Measurements from ENCODE around the gene MEX3D.
"Not testable (repeated sequence)": the region's sequence is repeated elsewhere in the genome, so short reads cannot be mapped to it uniquely, and the experiment has no call there.

MEX3D gene

DNA sequence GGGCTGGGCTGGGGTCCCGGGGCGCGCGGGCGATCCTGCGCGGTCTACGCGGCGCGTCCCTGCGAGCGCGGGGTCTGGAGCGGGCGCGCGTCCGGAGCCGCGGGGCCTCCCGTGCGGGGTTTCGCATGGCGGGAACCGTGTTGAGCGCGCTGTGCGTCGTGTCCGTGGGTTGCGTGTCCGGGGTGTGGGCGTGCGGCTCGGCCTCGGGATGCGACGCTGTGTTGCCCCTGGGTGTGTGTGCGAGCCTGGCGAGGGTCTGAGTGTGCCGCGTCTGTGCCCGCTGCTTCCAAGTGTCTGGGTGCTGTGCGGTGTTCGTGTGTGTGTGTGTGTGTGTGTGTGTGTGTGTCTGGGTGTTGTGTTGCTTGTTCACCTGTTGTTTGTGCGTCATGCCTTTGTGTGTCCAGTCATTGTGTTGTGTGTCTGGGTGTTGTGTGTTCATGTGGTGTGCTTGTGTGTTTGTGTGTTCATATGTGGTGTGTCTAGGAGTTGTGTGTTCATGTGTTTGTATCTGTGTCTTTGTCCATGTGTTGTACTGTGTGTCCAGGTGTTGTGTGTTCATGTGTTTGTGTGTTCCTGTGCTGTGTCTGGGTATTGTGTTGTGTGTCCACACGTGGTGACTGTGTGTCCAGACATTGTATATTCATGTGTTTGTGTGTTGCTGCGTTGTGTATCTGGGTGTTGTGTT, 43.7 kb downstream of the MEX3D start:
- H3K4me1 Mint-ChIP-seq: peaks cover 9% of the 10 kb centered on the region
- DNase-seq (ENCODE audit: low spot score in 2 of 2) (no peak), ATAC-seq (no peak)
- no peak overlapping the region for H3K27ac Mint-ChIP-seq
- no peaks in the 10 kb centered on the region for H3K36me3 Mint-ChIP-seq
- no peaks in the 10 kb centered on the region for H3K9me3 Mint-ChIP-seq
- no peak overlapping the region for H3K4me3 Mint-ChIP-seq

DNA sequence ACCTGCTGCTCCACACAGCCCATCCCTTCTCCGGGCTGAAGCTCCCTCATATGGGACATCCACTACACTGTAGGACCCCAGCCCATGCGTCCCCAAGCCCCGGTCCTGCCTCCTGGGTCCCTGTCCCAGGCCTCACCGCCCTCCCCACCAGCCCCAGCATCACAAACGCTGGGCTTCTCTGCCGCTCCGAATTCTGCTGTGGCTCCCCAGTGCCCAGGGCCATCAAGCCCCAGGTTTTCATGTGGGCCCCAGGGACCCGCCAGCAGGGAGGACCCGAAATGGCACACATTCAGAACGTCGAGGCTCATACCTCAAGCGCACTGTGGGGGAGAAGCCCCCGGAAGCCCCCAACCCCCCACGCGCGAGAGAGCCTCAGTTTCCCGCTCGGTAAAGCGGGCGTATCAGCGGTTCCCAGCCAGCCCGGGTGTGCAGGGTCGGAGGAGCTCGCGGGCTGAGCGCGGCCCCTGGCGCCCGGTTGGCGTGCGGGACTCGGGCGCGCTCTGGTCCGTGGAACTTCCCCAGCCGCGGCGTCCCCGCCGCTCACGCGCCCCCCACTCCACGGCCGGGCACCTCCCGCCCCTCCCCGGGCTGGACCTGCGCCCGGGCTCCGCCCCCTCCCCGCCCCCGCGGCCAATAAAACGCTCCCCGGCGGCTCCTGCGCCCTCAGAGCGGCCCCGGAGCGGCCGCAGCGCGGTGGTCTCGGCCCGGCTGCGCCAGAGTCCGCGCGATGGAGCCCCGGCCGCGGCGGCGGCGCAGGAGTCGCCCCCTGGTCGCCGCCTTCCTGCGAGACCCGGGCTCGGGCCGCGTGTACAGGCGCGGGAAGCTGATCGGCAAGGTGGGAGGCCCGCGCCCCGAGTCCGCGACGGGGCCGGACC, 44.5 kb downstream of the MEX3D start, which contains the start of gene PLK5:
Gene PLK5 (plus strand): TSS at position 666 of the 875 bp plus-strand sequence. CDS start 2,920 bp downstream, outside the sequence.
- peaks cover 9% of the 10 kb centered on the region for H3K4me1 Mint-ChIP-seq
- H3K9me3 Mint-ChIP-seq: no peaks in the 10 kb centered on the region
- H3K27ac Mint-ChIP-seq: no peak within 1 kb of the TSS
- no peak within 1 kb of the TSS for H3K4me3 Mint-ChIP-seq
- DNase-seq (ENCODE audit: low spot score in 2 of 2) (no peak), ATAC-seq (no peak)
- H3K36me3 Mint-ChIP-seq: no peaks in the 10 kb centered on the region

GRCh38 chr19:1522838-1523237, 45.3 kb downstream of the MEX3D start:
- no peak for ATAC-seq
- no peak for DNase-seq (ENCODE audit: low spot score in 2 of 2)
- no peaks in the 10 kb centered on the region for H3K36me3 Mint-ChIP-seq
- peaks cover 9% of the 10 kb centered on the region for H3K4me1 Mint-ChIP-seq
- H3K27ac Mint-ChIP-seq: no peak overlapping the region
- H3K9me3 Mint-ChIP-seq: no peaks in the 10 kb centered on the region
- no peak overlapping the region for H3K4me3 Mint-ChIP-seq

DNA sequence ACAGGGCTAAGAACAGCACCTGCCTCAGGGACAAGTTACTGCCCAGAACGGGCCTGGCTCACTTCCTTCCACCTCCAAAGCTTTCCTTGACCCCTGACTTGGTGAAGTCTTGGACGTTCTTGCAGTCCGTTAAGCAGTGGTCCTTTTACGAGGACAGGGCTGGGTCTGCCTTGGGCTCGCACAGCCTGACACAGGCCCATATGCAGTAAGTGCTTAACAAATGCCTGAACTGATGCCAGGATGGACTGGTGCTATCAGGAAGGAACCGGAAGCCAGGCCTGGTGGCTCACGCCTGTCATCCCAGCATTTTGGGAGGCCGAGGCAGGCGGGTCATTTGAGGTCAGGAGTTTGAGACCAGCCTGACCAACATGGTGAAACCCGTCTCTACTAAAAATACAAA, 46.1 kb downstream of the MEX3D start:
- Mint-ChIP-seq H3K36me3 (no peaks in the 10 kb centered on the region), H3K27ac (no peak overlapping the region), H3K4me3 (no peak overlapping the region), H3K4me1 (peaks cover 9% of the 10 kb centered on the region), H3K9me3 (no peaks in the 10 kb centered on the region)
- ATAC-seq (no peak), DNase-seq (ENCODE audit: low spot score in 2 of 2) (no peak)

DNA sequence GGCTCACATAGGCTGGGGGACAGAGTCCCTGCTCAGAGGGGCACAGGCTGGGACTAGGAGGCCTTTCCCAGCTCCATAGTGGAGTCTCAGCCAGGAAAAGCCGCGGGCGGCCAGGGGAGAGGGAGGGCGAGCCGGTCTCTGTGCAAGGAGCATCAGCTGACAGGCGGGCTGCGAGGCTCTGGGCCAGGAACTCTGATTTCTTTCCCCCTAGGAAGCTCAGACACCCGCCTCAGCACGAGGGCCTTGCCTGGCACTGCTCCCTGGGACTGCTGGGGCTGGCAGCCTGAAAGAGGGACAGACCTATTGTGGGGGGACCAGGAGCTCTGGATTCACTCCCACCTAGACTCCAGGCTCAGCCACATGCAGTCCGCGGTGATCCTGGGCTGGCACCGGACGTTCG, 46.5 kb downstream of the MEX3D start:
- H3K9me3 Mint-ChIP-seq: no peaks in the 10 kb centered on the region
- no peak for DNase-seq (ENCODE audit: low spot score in 2 of 2)
- H3K27ac Mint-ChIP-seq: no peak overlapping the region
- H3K4me3 Mint-ChIP-seq: no peak overlapping the region
- peaks cover 9% of the 10 kb centered on the region for H3K4me1 Mint-ChIP-seq
- no peak for ATAC-seq
- no peaks in the 10 kb centered on the region for H3K36me3 Mint-ChIP-seq

- peaks cover 9% of the 10 kb centered on the region for H3K4me1 Mint-ChIP-seq
- peak; percentile 19 for ATAC-seq
- H3K9me3 Mint-ChIP-seq: no peaks in the 10 kb centered on the region
- H3K36me3 Mint-ChIP-seq: no peaks in the 10 kb centered on the region
- DNase-seq (ENCODE audit: low spot score in 2 of 2): no peak
- no peak overlapping the region for H3K4me3 Mint-ChIP-seq
- no peak overlapping the region for H3K27ac Mint-ChIP-seq
Observed at GRCh38 chr19:1520203-1520780, 47.8 kb downstream of the MEX3D start.

DNA sequence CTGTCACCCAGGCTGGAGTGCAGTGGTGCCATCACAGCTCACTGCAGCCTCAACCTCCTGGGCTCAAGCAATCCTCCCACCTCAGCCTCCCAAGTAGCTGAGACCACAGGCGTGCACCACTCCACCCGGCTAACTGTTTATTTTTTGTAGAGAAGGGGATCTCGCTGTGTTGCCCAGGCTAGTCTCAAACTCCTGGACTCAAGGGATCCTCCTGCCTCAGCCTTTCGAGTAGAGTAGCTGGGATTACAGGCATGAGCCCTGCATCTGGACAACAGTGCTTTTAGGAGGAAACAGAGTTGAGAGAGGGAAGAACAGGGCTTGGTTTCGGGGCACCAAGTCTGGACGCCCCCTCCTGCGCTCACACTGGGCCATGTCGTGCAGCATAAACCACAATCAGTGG, 48.3 kb downstream of the MEX3D start:
- H3K27ac Mint-ChIP-seq: not testable (repeated sequence)

GRCh38 chr19:1518471-1518870, 49.7 kb downstream of the MEX3D start:
- H3K4me1 Mint-ChIP-seq: peaks cover 6% of the 10 kb centered on the region
- DNase-seq (ENCODE audit: low spot score in 2 of 2) (no peak), ATAC-seq (no peak)
- no peak overlapping the region for H3K27ac Mint-ChIP-seq
- no peak overlapping the region for H3K4me3 Mint-ChIP-seq
- H3K36me3 Mint-ChIP-seq: peaks cover 8% of the 10 kb centered on the region
- no peaks in the 10 kb centered on the region for H3K9me3 Mint-ChIP-seq

More for the DNA sequence above, 48.3 kb downstream of the MEX3D start:
- not testable (repeated sequence) for H3K9me3 Mint-ChIP-seq; DNase-seq (ENCODE audit: low spot score in 2 of 2); H3K4me3 Mint-ChIP-seq; H3K36me3 Mint-ChIP-seq; ATAC-seq; H3K4me1 Mint-ChIP-seq

DNA sequence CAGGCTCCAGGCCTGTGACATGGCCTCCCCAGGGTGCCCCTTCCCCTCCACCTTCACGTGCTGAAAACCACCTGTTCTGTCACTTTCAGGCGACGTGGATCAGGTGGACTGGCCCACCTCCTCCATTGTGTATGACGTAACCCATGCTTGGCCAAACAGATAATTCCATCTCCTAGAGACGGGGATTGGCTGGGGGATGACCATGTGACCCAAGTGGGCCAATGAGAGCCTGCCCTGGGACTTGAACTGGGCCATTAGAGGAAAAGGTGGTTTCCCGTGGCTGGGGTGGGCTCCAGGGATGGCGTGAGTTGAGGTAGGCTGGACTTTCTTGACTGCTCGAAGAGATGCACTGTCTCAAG, 51.8 kb downstream of the MEX3D start:
- Mint-ChIP-seq H3K9me3 (no peaks in the 10 kb centered on the region), H3K4me3 (no peak overlapping the region), H3K4me1 (peaks cover 13% of the 10 kb centered on the region), H3K27ac (no peak overlapping the region), H3K36me3 (peaks cover 8% of the 10 kb centered on the region)
- DNase-seq (ENCODE audit: low spot score in 2 of 2) (no peak), ATAC-seq (no peak)

DNA sequence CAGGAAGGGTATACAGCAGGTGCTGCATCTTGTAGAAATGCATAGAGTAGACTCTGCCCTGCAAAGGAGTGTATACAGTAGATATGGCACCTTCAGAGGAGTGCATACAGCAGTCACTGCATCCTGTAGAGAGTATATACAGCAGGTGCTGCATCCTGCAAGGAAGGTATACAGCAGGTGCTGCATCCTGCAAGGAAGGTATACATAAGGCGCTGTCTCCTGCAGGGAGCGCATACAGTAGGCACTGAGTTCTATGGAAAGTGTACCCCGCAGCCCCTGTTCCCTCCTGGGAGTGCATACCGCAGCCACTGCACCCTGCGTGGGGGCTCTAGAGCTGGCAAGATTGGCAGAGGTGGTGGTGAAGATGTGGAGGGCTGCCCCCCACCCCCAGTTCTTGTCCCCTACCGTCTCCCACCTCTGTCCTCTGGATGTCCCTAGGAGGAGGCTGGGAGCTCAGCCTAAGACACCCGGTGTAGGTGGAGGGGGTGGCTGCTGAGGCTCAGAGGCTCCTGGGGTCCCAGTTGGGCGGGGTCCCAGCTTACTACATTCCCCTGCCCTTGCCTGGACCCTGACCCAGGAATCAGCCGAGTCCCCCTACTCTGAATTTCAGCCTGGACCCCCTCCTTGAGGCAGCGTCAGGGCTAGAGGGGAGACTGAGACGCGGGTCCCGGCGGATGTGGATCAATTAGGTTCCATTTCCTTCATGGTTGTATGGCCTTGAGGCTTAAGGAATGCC, 53.0 kb downstream of the MEX3D start:
- no peak overlapping the region for H3K27ac Mint-ChIP-seq
- H3K4me3 Mint-ChIP-seq: no peak overlapping the region
- H3K9me3 Mint-ChIP-seq: no peaks in the 10 kb centered on the region
- peaks cover 8% of the 10 kb centered on the region for H3K36me3 Mint-ChIP-seq
- ATAC-seq: no peak
- peaks cover 14% of the 10 kb centered on the region for H3K4me1 Mint-ChIP-seq
- no peak for DNase-seq (ENCODE audit: low spot score in 2 of 2)

DNA sequence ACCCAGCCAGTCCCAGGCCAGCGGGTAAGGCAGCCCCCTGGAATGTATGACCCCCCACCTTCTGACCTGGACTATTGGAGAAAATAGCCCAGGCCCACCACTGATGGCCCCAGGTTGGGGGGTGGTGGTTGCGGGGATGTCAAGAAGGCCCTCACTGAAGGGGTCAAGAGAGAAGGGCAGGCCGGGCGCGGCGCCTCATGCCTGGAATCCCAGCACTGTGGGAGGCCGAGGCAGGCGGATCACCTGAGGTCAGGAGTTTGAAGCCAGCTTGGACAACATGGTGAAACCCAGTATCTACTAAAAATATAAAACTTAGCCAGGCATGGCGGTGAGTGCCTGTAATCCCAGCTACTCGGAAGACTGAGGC, 53.8 kb downstream of the MEX3D start:
- Mint-ChIP-seq H3K27ac (no peak overlapping the region), H3K4me1 (peaks cover 22% of the 10 kb centered on the region), H3K9me3 (no peaks in the 10 kb centered on the region), H3K36me3 (peaks cover 8% of the 10 kb centered on the region), H3K4me3 (peak overlapping the region; percentile 68)
- DNase-seq (ENCODE audit: low spot score in 2 of 2): no peak
- no peak for ATAC-seq

DNA sequence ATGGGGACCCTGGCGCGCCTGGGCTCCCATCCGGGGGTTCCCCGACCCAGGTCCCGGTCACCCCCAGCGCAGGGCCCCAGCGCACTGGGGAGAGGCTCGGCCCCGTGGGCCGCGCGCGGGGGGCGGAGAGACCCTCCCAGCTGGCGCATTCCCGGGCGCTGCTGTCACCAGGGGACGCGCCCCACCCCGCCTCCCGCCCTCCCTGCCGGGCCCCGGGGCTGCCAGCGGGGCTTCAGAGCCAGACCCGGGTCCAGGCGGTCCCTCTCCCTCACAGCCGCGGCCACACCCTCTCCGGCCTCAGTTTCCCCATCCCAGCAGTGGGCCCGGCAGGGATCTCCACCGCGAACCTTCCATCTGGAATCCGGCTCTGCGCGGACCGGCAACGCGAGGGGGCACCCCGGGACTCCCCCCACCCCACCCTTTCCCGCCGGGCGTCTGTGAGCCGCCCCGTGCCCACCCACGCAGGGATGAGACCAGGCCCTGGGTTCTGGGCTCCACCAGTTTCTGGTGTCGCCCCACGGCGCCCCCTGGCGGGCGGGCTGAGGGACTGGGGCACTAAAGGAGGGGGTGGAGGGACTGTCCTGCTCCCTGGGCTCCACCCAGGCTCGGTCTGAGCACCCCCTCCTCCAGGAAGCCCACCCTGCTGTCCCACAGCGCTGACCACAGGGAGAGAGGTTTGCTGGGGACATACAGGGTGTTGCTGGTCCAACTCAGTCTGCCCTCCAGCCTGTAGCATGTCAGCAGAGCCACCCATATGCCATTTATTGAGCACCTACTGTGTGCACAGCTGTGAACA, 54.4 kb downstream of the MEX3D start:
- Mint-ChIP-seq H3K27ac (no peak overlapping the region), H3K9me3 (no peaks in the 10 kb centered on the region), H3K4me1 (peaks cover 22% of the 10 kb centered on the region), H3K36me3 (peaks cover 8% of the 10 kb centered on the region), H3K4me3 (peak overlapping the region; percentile 68)
- peak; percentile 71 to 82 for DNase-seq (ENCODE audit: low spot score in 2 of 2)
- peak; percentile 70 for ATAC-seq

DNA sequence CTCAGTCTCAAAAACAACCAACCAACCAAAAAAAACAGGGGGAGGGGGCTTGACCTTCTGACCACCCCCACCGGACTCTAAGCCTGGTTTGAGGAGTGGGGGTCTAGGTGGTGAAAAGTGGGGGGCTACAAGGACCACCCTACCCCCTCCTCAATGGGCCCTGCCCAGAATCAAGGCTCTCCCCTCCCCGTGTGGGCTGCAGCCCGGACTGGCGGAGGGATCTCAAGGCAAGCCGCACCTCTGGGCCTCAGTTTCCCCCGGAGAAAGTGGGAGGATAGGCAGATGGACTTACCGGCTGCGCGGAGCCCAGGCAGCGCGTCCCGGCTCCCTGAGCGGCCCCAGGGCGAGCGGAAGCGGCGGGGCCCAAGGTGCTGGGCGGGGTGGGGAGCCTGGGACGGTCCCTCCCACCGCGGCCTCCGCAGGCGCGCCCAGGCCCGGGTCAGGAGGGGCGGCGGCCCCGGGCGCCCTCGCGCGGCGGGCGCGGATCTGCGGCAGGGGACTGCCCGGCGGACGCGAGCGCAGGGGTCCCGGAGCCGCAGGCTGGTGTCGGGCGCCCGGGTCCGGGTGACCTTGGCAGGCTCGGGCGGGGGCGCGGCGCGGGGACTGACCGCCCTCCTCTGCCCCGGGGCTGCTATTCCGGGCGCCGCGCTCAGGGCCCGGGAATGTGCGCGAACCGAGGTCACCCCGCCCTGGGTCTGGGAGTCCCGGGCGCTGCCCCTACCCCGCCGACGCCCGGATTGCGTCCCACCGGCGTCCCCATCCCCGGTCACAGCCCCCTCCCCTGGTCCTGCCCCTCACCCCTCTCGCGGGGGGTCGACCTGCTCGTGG, 55.2 kb downstream of the MEX3D start, which contains the start of gene ADAMTSL5:
Gene ADAMTSL5 (minus strand): TSS at position 349 of the 828 bp plus-strand sequence. CDS start 2,076 bp downstream, outside the sequence.
- ATAC-seq: peak; percentile 92
- H3K4me1 Mint-ChIP-seq: peaks cover 25% of the 10 kb centered on the region
- peak within 1 kb of the TSS; percentile 68 for H3K4me3 Mint-ChIP-seq
- H3K27ac Mint-ChIP-seq: peak within 1 kb of the TSS; percentile 37
- H3K36me3 Mint-ChIP-seq: peaks cover 9% of the 10 kb centered on the region
- DNase-seq (ENCODE audit: low spot score in 2 of 2): peak; percentile 65 to 83
- H3K9me3 Mint-ChIP-seq: no peaks in the 10 kb centered on the region

All from stimulated activated effector memory CD8-positive, alpha-beta T cell treated with anti-CD3 and anti-CD28 coated beads, Interleukin-12 subunit alpha, Interleukin-12 subunit beta, amount 100 ng/mL, for 72 hours (primary cell).